Measurements from ENCODE around the gene ZFTA.

DNA sequence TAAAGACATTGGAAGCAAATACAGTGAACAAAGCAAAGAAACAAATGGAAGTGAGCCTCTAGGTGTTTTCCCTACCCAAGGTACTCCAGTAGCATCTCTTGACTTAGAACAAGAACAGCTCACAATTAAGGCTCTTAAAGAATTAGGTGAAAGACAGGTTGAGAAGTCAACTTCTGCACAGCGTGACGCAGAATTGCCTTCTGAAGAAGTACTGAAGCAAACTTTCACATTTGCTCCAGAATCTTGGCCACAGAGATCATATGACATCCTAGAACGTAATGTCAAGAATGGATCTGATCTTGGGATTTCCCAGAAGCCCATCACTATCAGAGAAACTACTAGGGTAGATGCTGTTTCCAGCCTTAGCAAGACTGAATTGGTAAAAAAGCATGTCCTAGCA lies 48.0 kb downstream of the ZFTA start:
- TF ChIP-seq, protein P1, sequence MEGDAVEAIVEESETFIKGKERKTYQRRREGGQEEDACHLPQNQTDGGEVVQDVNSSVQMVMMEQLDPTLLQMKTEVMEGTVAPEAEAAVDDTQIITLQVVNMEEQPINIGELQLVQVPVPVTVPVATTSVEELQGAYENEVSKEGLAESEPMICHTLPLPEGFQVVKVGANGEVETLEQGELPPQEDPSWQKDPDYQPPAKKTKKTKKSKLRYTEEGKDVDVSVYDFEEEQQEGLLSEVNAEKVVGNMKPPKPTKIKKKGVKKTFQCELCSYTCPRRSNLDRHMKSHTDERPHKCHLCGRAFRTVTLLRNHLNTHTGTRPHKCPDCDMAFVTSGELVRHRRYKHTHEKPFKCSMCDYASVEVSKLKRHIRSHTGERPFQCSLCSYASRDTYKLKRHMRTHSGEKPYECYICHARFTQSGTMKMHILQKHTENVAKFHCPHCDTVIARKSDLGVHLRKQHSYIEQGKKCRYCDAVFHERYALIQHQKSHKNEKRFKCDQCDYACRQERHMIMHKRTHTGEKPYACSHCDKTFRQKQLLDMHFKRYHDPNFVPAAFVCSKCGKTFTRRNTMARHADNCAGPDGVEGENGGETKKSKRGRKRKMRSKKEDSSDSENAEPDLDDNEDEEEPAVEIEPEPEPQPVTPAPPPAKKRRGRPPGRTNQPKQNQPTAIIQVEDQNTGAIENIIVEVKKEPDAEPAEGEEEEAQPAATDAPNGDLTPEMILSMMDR (IDR thresholded peaks at IDR 0.05): no peak
- TF ChIP-seq POLR2A (IDR thresholded peaks at IDR 0.05): no peak
